ENCODE data around the gene SOX30.
A peak's percentile ranks its signal among the peaks of the same experiment; 100 is the strongest.
"Not testable (repeated sequence)": the region's sequence is repeated elsewhere in the genome, so short reads cannot be mapped to it uniquely, and the experiment has no call there.

SOX30 gene

GRCh38 chr5:157652377-157652692 lies at the start of gene SOX30:
Gene SOX30 (minus strand): TSS chr5:157652438. CDS start chr5:157652078, 360 bp downstream.
- no peak for DNase-seq

- not testable (repeated sequence) for DNase-seq
Measured at GRCh38 chr5:157698674-157699073, 46.4 kb upstream of the SOX30 start.

GRCh38 chr5:157696154-157696553 lies 43.9 kb upstream of the SOX30 start:
- not testable (repeated sequence) for DNase-seq

- DNase-seq, result not testable (repeated sequence)
Measured at GRCh38 chr5:157693816-157694215, 41.6 kb upstream of the SOX30 start.

GRCh38 chr5:157690690-157691433 lies 38.6 kb upstream of the SOX30 start:
- no peak for DNase-seq

GRCh38 chr5:157689942-157690689 lies 37.9 kb upstream of the SOX30 start:
- no peak for DNase-seq

- DNase-seq, result no peak
Measured at GRCh38 chr5:157687198-157687554, 34.9 kb upstream of the SOX30 start.

GRCh38 chr5:157686276-157687197 lies 34.3 kb upstream of the SOX30 start:
- not testable (repeated sequence) for DNase-seq

- DNase-seq, result no peak
Measured at GRCh38 chr5:157682257-157682656, 30.0 kb upstream of the SOX30 start.

- DNase-seq, result no peak
Measured at GRCh38 chr5:157681048-157681447, 28.8 kb upstream of the SOX30 start.

- no peak for DNase-seq
Measured at GRCh38 chr5:157680239-157680638, 28.0 kb upstream of the SOX30 start.

GRCh38 chr5:157679801-157680200 lies 27.6 kb upstream of the SOX30 start:
- DNase-seq, result no peak

GRCh38 chr5:157677931-157678330 lies 25.7 kb upstream of the SOX30 start:
- DNase-seq, result no peak

- not testable (repeated sequence) for DNase-seq
Measured at GRCh38 chr5:157674351-157674750, 22.1 kb upstream of the SOX30 start.

GRCh38 chr5:157672976-157673375 lies 20.7 kb upstream of the SOX30 start:
- no peak for DNase-seq

GRCh38 chr5:157671592-157672330 lies 19.5 kb upstream of the SOX30 start:
- no peak for DNase-seq

GRCh38 chr5:157670662-157671591 lies 18.7 kb upstream of the SOX30 start, which contains the start of gene C5orf52:
Gene C5orf52 (plus strand): TSS chr5:157671533. CDS start chr5:157671615, 82 bp downstream.
- DNase-seq, result peak; percentile 4

- no peak for DNase-seq
Measured at GRCh38 chr5:157669701-157670097, 17.5 kb upstream of the SOX30 start.

GRCh38 chr5:157668356-157668755 lies 16.1 kb upstream of the SOX30 start:
- DNase-seq, result no peak

- DNase-seq, result no peak
Measured at GRCh38 chr5:157665467-157666070, 13.3 kb upstream of the SOX30 start.

All from NCI-H345 (cell line).